Thymus (tissue), 11 donors: ENCODE data around the gene DDRGK1. TPM values are rescaled to one million over a fixed set of nuclear protein-coding genes. Genes with fewer than 3 reads are reported as not detected.

Source experiments
- DNase-seq, 9 donors: peaks; one replicate each; pipeline ENCODE4 v3.0.0-alpha.2; 2013; ENCODE audit warnings: low spot score in 9 of 9, low read depth in 6 of 9, missing footprints in 1 of 9
- H3K27ac ChIP-seq, 2 donors: one replicate each; pipeline ENCODE4 v1.5.1; 2013; ENCODE audit warnings: control low read depth in 1 of 2, low read depth in 1 of 2, low read length in 1 of 2, mild to moderate bottlenecking in 1 of 2, moderate library complexity in 1 of 2
- H3K27me3 ChIP-seq, 2 donors: one replicate each; pipeline ENCODE4 v1.5.1; 2013; ENCODE audit warnings: low read length in 1 of 2; ENCODE audit not compliant: control insufficient read depth in 2 of 2, insufficient read depth in 1 of 2
- H3K36me3 ChIP-seq, 2 donors: one replicate each; pipeline ENCODE4 v1.5.1; 2013; ENCODE audit warnings: low read length in 1 of 2, mild to moderate bottlenecking in 1 of 2, moderate library complexity in 1 of 2; ENCODE audit not compliant: control insufficient read depth in 2 of 2, insufficient read depth in 2 of 2
- H3K4me1 ChIP-seq, 2 donors: one replicate each; pipeline ENCODE4 v1.5.1; 2013; ENCODE audit warnings: low read length in 2 of 2; ENCODE audit not compliant: control insufficient read depth in 2 of 2, insufficient read depth in 2 of 2
- H3K4me3 ChIP-seq, 2 donors: one replicate each; pipeline ENCODE4 v1.5.1; 2013; ENCODE audit warnings: low read length in 2 of 2, control low read depth in 1 of 2, mild to moderate bottlenecking in 1 of 2
- H3K9me3 ChIP-seq, 2 donors: one replicate each; pipeline ENCODE4 v1.5.1; 2013; ENCODE audit warnings: low read length in 1 of 2, mild to moderate bottlenecking in 1 of 2; ENCODE audit not compliant: control insufficient read depth in 2 of 2, insufficient read depth in 1 of 2
- WGBS: extraction: QIAGEN DNeasy Blood & Tissue Kit; methylation state at CpG from one replicate; pipeline ENCODE4 v1.1.7; 2013; 5-methylcytosine and 5-hydroxymethylcytosine counted together
- polyA plus RNA-seq: library from polyadenylated mRNA; stranded (reverse); fragments of 200-250 nt; gene quantifications from one replicate; pipeline ENCODE4 v1.2.3, GENCODE V29; 2013
- total RNA-seq: library from RNA; stranded (reverse); fragments of 120-200 nt; gene quantifications from one replicate; pipeline ENCODE4 v1.2.4, GENCODE V29; 2013
- donor health status: healthy.

Gene DDRGK1
- total and polyA plus RNA-seq, 2 donors: 38.4 to 42.7 TPM

DNA sequence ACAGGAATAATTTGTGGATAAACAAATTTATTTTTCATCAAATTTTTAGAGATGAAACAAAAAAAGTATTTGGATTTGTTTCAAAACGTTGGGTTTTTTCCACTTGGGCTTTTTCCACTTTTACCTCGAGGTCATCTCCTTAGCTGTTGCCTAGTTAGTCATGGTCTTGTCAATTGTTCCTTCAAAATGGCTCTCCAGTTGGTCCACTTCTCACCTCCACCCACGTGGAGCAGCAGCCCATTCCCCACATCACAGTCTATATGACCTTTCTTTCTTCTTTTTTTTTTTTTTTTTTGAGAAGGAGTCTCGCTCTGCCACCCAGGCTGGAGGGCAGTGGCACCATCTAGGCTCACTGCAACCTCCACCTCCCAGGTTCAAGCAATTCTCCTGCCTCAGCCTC lies 41.2 kb upstream of the DDRGK1 start:
- WGBS: 83% methylated on average over 4 of the region's 4 CpGs
- Histone ChIP-seq H3K36me3 (no peaks in the 10 kb centered on the region), H3K4me1 (peaks cover 3 to 12% of the 10 kb centered on the region in 2 donors), H3K27me3 (peaks cover 50 to 92% of the 10 kb centered on the region in 2 donors), H3K4me3 (no peak overlapping the region), H3K9me3 (peaks cover 1 to 10% of the 10 kb centered on the region in 2 donors), H3K27ac (no peak overlapping the region)
- DNase-seq: no peak

DNA sequence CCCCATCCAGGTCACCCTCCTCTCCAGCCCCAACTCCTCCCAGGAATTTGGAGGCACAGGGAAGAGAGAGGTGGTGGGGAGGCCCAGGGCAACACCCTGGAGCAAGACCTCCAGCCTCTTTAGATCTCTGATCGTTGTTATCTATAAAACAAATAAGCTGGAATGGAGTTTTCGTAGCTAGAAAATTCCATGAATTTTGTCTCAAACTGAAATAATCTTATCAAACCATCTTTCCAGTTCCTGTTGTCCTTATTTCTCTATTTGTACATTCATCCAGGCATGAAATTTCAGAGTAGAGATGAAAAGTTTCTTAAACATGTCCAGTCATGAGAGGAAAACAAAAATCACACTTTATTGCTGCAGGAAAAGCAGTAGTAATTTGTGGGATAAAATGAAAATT lies 40.7 kb upstream of the DDRGK1 start:
- WGBS: 92% methylated on average over 2 of the region's 2 CpGs
- peaks cover 1 to 12% of the 10 kb centered on the region in 2 donors for H3K9me3 ChIP-seq
- DNase-seq: no peak
- H3K36me3 ChIP-seq: no peaks in the 10 kb centered on the region
- no peak overlapping the region for H3K27ac ChIP-seq
- peaks cover 3 to 14% of the 10 kb centered on the region in 2 donors for H3K4me1 ChIP-seq
- peaks cover 56 to 92% of the 10 kb centered on the region in 2 donors for H3K27me3 ChIP-seq
- H3K4me3 ChIP-seq: no peak overlapping the region

DNA sequence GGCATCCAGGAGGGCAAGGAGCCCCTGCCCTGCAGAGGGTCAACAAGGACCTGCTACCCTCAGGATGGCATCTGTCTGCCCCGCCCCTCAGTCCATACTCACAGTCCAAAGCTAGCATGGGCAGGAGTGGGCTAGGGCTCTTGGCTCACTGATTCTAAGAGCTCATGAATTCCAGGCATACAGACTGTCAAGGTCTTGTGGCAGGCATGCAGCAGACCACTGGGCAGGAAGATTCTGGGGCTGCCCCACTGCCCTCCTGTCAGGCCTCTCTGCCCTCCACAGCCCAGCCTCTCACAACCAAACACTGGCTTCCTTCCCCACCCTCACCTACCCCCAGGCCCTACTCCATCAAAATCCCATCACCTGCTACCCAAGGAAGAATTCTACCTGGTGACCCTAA lies 40.1 kb upstream of the DDRGK1 start:
- Histone ChIP-seq H3K27me3 (peaks cover 56 to 92% of the 10 kb centered on the region in 2 donors), H3K36me3 (no peaks in the 10 kb centered on the region)

DNA sequence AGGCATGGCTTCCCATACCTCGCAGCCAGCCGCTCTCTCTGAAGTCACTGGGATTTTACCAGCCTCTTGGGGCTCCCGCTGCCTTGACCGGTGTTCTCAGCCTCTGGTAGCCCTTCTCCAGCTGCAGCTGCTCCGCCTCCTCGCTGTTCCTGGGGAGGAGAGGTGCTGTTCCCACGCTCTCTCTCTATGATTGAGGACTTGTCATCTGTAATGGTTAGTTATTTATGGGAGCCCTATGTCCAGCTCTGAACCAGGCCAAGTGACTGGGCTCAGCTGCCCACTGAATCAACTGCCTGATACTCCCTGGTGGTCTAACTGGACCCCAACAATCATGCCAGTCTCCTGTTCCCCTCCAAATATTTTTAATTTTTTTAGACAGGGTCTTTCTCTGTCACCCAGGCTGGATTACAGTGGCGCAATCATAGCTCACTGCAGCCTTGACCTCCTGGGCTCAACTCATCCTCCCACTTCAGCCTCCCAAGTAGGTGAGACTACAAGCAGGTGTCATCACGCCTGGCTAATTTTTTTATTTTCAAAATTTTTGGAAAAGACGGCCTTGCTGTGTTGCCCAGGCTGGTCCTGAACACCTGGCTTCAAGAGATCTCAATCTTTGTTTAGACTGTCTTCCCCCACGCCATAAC lies 39.4 kb upstream of the DDRGK1 start:
- Histone ChIP-seq H3K36me3 (no peaks in the 10 kb centered on the region), H3K4me1 (peaks cover 5 to 20% of the 10 kb centered on the region in 2 donors), H3K27me3 (peaks cover 58 to 93% of the 10 kb centered on the region in 2 donors), H3K4me3 (no peak overlapping the region), H3K27ac (no peak overlapping the region), H3K9me3 (peaks cover 1 to 15% of the 10 kb centered on the region in 2 donors)
- DNase-seq: no peak
- WGBS: 88% methylated on average over 11 of the region's 11 CpGs

More for the DNA sequence above, 40.1 kb upstream of the DDRGK1 start:
- Histone ChIP-seq H3K4me1 (peaks cover 3 to 19% of the 10 kb centered on the region in 2 donors), H3K4me3 (no peak overlapping the region), H3K27ac (no peak overlapping the region), H3K9me3 (peaks cover 1 to 18% of the 10 kb centered on the region in 2 donors)
- 97% methylated on average over 1 of the region's 1 CpG for WGBS
- DNase-seq: no peak

DNA sequence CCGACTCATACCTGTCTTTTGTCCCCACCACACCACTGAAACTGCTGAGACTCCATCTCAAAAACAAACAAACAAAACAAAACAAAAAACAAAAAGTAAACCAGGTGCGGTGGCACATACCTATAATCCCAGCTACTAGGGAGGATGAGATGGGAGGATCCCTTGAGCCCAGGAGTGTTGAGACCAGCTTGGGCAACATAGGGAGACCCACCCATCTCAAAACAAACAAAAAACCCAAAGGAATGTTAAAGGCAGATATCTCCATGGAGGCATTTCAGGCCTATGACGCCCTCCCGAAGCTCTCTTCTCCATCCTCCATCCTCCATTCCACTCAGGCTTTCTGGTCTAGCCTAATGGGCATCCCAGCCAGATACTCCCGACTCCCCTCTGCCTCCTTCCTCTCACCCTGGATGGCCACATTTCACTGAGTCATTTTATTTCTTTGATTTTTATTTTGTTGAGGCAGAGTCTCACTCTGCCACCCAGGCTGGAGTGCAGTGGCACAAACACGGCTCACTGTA lies 37.8 kb upstream of the DDRGK1 start:
- H3K36me3 ChIP-seq: no peaks in the 10 kb centered on the region
- no peak overlapping the region for H3K4me3 ChIP-seq
- H3K9me3 ChIP-seq: peaks cover 1 to 15% of the 10 kb centered on the region in 2 donors
- no peak for DNase-seq
- peaks cover 10 to 21% of the 10 kb centered on the region in 2 donors for H3K4me1 ChIP-seq
- 84% methylated on average over 6 of the region's 6 CpGs for WGBS
- peaks cover 59 to 93% of the 10 kb centered on the region in 2 donors for H3K27me3 ChIP-seq
- H3K27ac ChIP-seq: no peak overlapping the region

DNA sequence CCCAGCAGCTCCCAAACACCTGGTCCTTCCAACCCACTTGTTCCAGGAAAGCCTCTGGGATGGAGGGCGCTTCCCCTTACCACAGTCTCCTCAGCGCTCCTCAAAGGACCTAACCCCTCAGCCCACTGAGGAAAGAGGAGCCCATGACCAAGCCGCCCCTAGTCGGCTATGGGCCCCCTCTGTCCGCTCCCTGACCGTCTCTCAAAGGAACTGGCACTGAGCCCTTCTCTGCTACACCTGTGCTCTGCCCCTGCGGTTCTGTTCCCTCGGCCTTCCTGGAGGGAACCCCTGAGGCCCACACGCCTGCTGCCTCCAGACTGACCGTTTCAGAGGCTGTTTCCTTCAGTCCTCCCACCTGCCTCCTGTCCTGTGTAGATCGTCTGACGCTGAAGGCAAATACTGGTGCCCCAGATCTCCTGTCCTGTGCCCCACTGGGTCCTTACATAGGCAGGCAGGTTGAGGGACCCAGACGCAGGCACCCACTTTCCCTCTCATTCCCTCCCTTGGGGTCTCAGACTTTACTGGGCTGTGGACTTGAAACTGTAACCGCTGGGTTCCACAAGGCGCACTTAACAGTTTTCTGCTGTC lies 36.4 kb upstream of the DDRGK1 start:
- H3K36me3 ChIP-seq: no peaks in the 10 kb centered on the region
- no peak overlapping the region for H3K4me3 ChIP-seq
- 93% methylated on average over 15 of the region's 15 CpGs for WGBS
- peaks cover 10 to 21% of the 10 kb centered on the region in 2 donors for H3K4me1 ChIP-seq
- no peak overlapping the region for H3K27ac ChIP-seq
- peaks cover 69 to 94% of the 10 kb centered on the region in 2 donors for H3K27me3 ChIP-seq
- DNase-seq: no peak
- H3K9me3 ChIP-seq: peaks cover 1 to 15% of the 10 kb centered on the region in 2 donors

DNA sequence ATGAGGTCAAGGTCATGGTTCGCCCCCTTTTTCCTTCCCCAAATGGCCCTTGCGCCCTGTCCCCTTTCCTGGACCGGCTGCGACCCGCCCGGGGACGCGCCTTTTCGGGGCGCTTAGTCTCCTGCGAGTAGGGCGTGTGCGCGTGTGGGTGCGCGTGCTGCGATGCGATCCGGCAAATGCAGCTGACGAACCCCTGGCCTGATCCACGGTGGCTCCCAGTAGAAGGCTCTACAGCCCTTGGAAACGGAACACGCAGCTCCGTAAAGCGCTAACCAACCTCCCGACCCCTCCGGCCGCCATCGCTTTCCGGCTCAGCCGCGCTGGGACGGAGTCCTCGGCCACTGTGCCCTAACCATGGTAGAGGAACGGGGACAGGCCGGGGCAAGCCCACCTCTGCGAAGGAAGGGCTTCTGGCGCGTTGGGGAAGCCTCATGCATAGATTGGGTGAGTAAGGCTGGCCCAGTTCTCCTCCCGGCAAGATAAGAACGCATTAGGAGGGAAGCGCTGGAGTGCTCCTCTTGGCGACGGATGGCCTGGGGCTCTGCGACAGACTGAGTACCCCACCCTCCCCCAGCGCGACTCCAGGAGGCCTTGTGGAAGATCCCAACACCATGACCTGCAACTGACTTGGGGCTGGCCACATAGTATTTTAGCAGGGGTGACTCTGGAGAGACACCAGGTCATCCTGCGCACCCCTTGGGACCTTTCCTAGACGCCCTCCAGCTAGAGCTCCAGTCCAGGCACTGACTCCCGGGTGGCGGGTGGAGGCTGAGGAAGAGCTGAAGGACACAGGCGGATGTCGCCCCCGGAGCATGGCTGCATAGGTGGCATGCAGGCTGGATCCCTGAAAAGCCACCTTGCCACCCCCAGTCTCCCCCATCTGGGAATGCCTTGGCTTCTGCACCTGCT lies 35.6 kb upstream of the DDRGK1 start:
- WGBS: 19% methylated on average over 54 of the region's 54 CpGs
- Histone ChIP-seq H3K9me3 (peaks cover 1 to 15% of the 10 kb centered on the region in 2 donors), H3K27ac (no peak overlapping the region), H3K36me3 (no peaks in the 10 kb centered on the region), H3K4me3 (peak overlapping the region; percentile 37 to 62), H3K27me3 (peaks cover 74 to 99% of the 10 kb centered on the region in 2 donors), H3K4me1 (peaks cover 10 to 21% of the 10 kb centered on the region in 2 donors)
- DNase-seq: no peak

DNA sequence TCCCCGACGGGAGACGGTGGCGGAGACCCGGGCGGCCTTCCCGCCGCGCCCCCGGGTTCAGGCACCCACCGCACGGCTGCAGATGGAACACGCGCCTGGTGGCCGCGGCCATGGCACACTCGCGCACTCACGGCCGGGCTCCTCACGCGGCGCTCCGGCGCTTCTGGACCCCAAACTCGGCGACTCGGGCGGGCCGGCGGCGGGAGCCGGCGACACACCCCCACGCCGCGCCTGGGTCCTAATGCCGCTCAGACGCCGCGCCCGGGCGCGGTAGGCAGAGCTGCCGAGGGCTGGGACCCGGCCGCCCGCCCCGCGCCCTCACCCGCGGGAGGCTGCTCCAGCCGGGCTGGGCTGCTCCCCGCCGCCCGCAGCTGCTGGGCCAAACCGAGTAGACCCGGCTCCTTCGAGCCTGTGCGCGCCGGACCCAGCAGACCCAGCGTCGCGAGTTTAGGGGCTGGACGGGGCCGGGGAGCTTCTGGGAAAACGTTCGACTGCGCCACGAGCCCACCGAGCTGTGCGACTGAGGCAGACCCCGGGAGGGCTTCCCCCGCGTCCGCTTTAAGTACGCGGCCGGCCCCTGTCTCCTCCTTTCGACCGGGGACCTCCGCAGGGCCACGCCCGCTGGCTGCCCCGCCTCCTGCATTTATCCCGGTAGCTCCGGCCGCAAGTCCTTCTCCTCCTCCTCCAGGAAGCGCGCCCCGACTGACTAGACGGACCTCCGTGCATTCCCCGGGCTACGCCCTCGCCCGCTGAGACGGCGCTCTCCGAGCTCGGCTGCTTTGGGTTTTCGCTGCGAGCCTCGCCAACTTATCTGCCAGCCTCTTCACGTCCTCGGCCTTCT lies 34.8 kb upstream of the DDRGK1 start, which contains the start of gene SLC4A11:
TSS of gene SLC4A11 (minus strand) at position 165 of the 841 bp plus-strand sequence. CDS start at position 112, 53 bp downstream.
- peaks cover 10 to 21% of the 10 kb centered on the region in 2 donors for H3K4me1 ChIP-seq
- peaks cover 1 to 15% of the 10 kb centered on the region in 2 donors for H3K9me3 ChIP-seq
- H3K27me3 ChIP-seq: peaks cover 74 to 99% of the 10 kb centered on the region in 2 donors
- peak in 1 of 9 donors; percentile 49 for DNase-seq
- WGBS: under 1% methylated on average over 107 of the region's 107 CpGs
- peak within 1 kb of the TSS; percentile 41 to 62 for H3K4me3 ChIP-seq
- H3K27ac ChIP-seq: no peak within 1 kb of the TSS
- H3K36me3 ChIP-seq: no peaks in the 10 kb centered on the region
